SK-N-SH (cell line): Measurements from ENCODE around the gene WNT4. TPM values are rescaled to one million over a fixed set of nuclear protein-coding genes. Genes with fewer than 3 reads are reported as not detected.

ENCODE experiments used
- CTCF ChIA-PET: fragments of 300-600, 350-600 bp; formaldehyde crosslinking; extraction: SDS; loops from one replicate; lab custom pipeline; 2021; lab: Yijun Ruan, JAX
- POLR2A ChIA-PET: fragments of 350-600 bp; sonication (Branson Sonifier 250); formaldehyde crosslinking; extraction: SDS; loops from one replicate; lab custom pipeline; 2020; ENCODE audit warnings: antibody characterized with exemption, inconsistent platforms; lab: Yijun Ruan, JAX
- DNase-seq: peaks from one replicate; pipeline ENCODE4 v3.0.0; 2012
- H2AFZ ChIP-seq: fragments of 200-600 bp; sonication (generic); 2 replicates; pipeline ENCODE4 v1.8.1; 2016; ENCODE audit warnings: antibody characterized with exemption, mild to moderate bottlenecking, low read depth
- H3F3A ChIP-seq: fragments of 200-600 bp; sonication (generic); replicated peaks from 2 replicates; pipeline ENCODE3; 2016; ENCODE audit warnings: antibody characterized with exemption, mild to moderate bottlenecking; ENCODE audit not compliant: insufficient read depth
- H3K27ac ChIP-seq, 2 experiments: fragments of 200-500 bp in 1 of 2; fragments of 200-600 bp in 1 of 2; sonication (Bioruptor generic) in 1 of 2; sonication (generic), shearing (Covaris generic) in 1 of 2; 2 replicates each; pipeline versions ENCODE4 v1.5.1 to v1.6.1; 2014 to 2016; ENCODE audit warnings: low read depth in 2 of 2, inconsistent platforms in 1 of 2, low read length in 1 of 2, mild to moderate bottlenecking in 1 of 2, mixed read lengths in 1 of 2
- H3K27me3 ChIP-seq: fragments of 200-600 bp; sonication (generic), shearing (Covaris generic); 2 replicates; pipeline ENCODE4 v1.6.1; 2016; ENCODE audit warnings: mixed run types; ENCODE audit not compliant: insufficient read depth
- H3K36me3 ChIP-seq, 2 experiments: fragments of 200-500 bp in 1 of 2; fragments of 200-600 bp in 1 of 2; sonication (Bioruptor generic) in 1 of 2; sonication (generic) in 1 of 2; replicated peaks in 1 of 2; 2 replicates each; pipeline versions ENCODE3 to v1.5.1; 2014 to 2016; ENCODE audit warnings: low read length in 1 of 2, mild to moderate bottlenecking in 1 of 2; ENCODE audit not compliant: insufficient read depth in 2 of 2, control insufficient read depth in 1 of 2
- H3K4me1 ChIP-seq, 2 experiments: fragments of 200-500 bp in 1 of 2; fragments of 200-600 bp in 1 of 2; sonication (Bioruptor generic) in 1 of 2; sonication (generic), shearing (Covaris generic) in 1 of 2; 2 replicates each; pipeline versions ENCODE4 v1.5.1 to v1.6.1; 2014 to 2016; ENCODE audit warnings: low read depth in 1 of 2, low read length in 1 of 2, mixed run types in 1 of 2; ENCODE audit not compliant: insufficient read depth in 2 of 2, control insufficient read depth in 1 of 2
- H3K4me2 ChIP-seq: fragments of 200-600 bp; sonication (generic), shearing (Covaris generic); 2 replicates; pipeline ENCODE4 v1.6.1; 2017; ENCODE audit warnings: mixed run types
- H3K4me3 ChIP-seq, 2 experiments: fragments of 200-500 bp in 1 of 2; fragments of 200-600 bp in 1 of 2; sonication (Bioruptor generic) in 1 of 2; sonication (generic), shearing (Covaris generic) in 1 of 2; 2 replicates each; pipeline versions ENCODE4 v1.5.1 to v1.8.1; 2014 to 2016; ENCODE audit warnings: low read depth in 2 of 2, inconsistent platforms in 1 of 2, low read length in 1 of 2, mild to moderate bottlenecking in 1 of 2, mixed read lengths in 1 of 2, moderate library complexity in 1 of 2
- H3K79me2 ChIP-seq: fragments of 200-600 bp; sonication (generic); 2 replicates; pipeline ENCODE4 v1.8.1; 2017; ENCODE audit warnings: mild to moderate bottlenecking; ENCODE audit not compliant: insufficient read depth
- H3K9ac ChIP-seq: fragments of 200-600 bp; sonication (generic); 2 replicates; pipeline ENCODE4 v1.6.1; 2017; ENCODE audit warnings: mixed run types
- H3K9me2 ChIP-seq: fragments of 200-600 bp; sonication (generic); 2 replicates; pipeline ENCODE4 v1.6.1; 2017; ENCODE audit warnings: mixed run types
- H3K9me3 ChIP-seq: fragments of 200-600 bp; sonication (generic); 2 replicates; pipeline ENCODE4 v1.6.1; 2017; ENCODE audit warnings: mixed run types, mild to moderate bottlenecking, moderate library complexity
- H4K20me1 ChIP-seq: fragments of 200-600 bp; sonication (generic); 2 replicates; pipeline ENCODE4 v1.6.1; 2017; ENCODE audit warnings: mild to moderate bottlenecking, mixed run types; ENCODE audit not compliant: insufficient read depth
- CTCF ChIP-seq: fragments of 200-600 bp; sonication (generic); IDR thresholded peaks from 2 replicates; pipeline ENCODE4 v1.6.1; 2017; ENCODE audit warnings: antibody characterized with exemption, mild to moderate bottlenecking, moderate library complexity
- EZH2phosphoT487 ChIP-seq: fragments of 200-600 bp; sonication (generic); IDR thresholded peaks from 2 replicates; pipeline ENCODE4 v1.6.1; 2017; ENCODE audit warnings: low read depth, mixed run types, mild to moderate bottlenecking, antibody characterized with exemption, moderate library complexity, borderline replicate concordance
- FOSL2 ChIP-seq: IDR thresholded peaks from 2 replicates; pipeline ENCODE4 v1.4.0; 2012; ENCODE audit warnings: low read depth, mild to moderate bottlenecking, moderate library complexity, borderline replicate concordance
- FOXM1 ChIP-seq: IDR thresholded peaks from 2 replicates; pipeline ENCODE4 v1.4.0; 2012; ENCODE audit warnings: low read depth, mild to moderate bottlenecking
- GABPA ChIP-seq: IDR thresholded peaks from 2 replicates; pipeline ENCODE4 v1.4.0; 2012; ENCODE audit warnings: low read depth, mild to moderate bottlenecking
- GATA2 ChIP-seq: sonication (generic); formaldehyde crosslinking; IDR thresholded peaks from 2 replicates; pipeline ENCODE4 v1.5.0; 2020; ENCODE audit warnings: mild to moderate bottlenecking, missing genetic modification reagents
- IRF3 ChIP-seq: fragments of 150-350 bp; IDR thresholded peaks from 2 replicates; pipeline ENCODE4 v1.6.1; 2016; ENCODE audit warnings: mild to moderate bottlenecking, low read depth, low read length
- JUND ChIP-seq: IDR thresholded peaks from 2 replicates; pipeline ENCODE4 v1.4.0; 2012
- MEF2A ChIP-seq: IDR thresholded peaks from 2 replicates; pipeline ENCODE4 v1.4.0; 2012; ENCODE audit warnings: low read depth, borderline replicate concordance
- MXI1 ChIP-seq: IDR thresholded peaks from 2 replicates; pipeline ENCODE4 v1.6.1; 2012; ENCODE audit warnings: mild to moderate bottlenecking, low read depth, low read length, improper control_type of control experiment
- NRF1 ChIP-seq: IDR thresholded peaks from 2 replicates; pipeline ENCODE4 v1.6.1; 2012; ENCODE audit warnings: low read depth, mild to moderate bottlenecking, low read length
- RAD21 ChIP-seq: IDR thresholded peaks from 2 replicates; pipeline ENCODE4 v1.6.1; 2012; ENCODE audit warnings: mild to moderate bottlenecking, low read length
- RFX5 ChIP-seq: IDR thresholded peaks from 2 replicates; pipeline ENCODE4 v1.6.1; 2012; ENCODE audit warnings: mild to moderate bottlenecking, improper control_type of control experiment, low read length
- RXRA ChIP-seq: IDR thresholded peaks from 2 replicates; pipeline ENCODE4 v1.4.0; 2012; ENCODE audit warnings: low read depth, mild to moderate bottlenecking, borderline replicate concordance
- SIN3A ChIP-seq: IDR thresholded peaks from 2 replicates; pipeline ENCODE4 v1.6.1; 2012; ENCODE audit warnings: low read depth, mild to moderate bottlenecking, low read length, moderate library complexity, borderline replicate concordance
- SMC3 ChIP-seq: IDR thresholded peaks from 2 replicates; pipeline ENCODE4 v1.6.1; 2012; ENCODE audit warnings: low read depth, low read length, improper control_type of control experiment
- TAF1 ChIP-seq: IDR thresholded peaks from 2 replicates; pipeline ENCODE4 v1.6.1; 2012; ENCODE audit warnings: low read depth, mild to moderate bottlenecking, low read length, moderate library complexity, borderline replicate concordance
- TEAD4 ChIP-seq: IDR thresholded peaks from 2 replicates; pipeline ENCODE4 v1.4.0; 2012; ENCODE audit warnings: mild to moderate bottlenecking, borderline replicate concordance; ENCODE audit not compliant: insufficient read depth
- YY1 ChIP-seq: IDR thresholded peaks from 2 replicates; pipeline ENCODE4 v1.4.0; 2012; ENCODE audit warnings: low read depth, mild to moderate bottlenecking
- WGBS: methylation state at CpG from one replicate; pipeline ENCODE4 v1.1.6; 2017; ENCODE audit warnings: low lambda C conversion rate; 5-methylcytosine and 5-hydroxymethylcytosine counted together
- polyA plus RNA-seq, 3 experiments: library from polyadenylated mRNA; depleted of rRNA; stranded (reverse); fragments of >200 nt; gene quantifications; 2 replicates each; pipeline ENCODE4 v1.2.3, GENCODE V29; 2012

The WNT4 gene
- polyA plus RNA-seq, 1 of the 3 experiments (the other 2 are of a cell fraction): 0.03 TPM

DNA sequence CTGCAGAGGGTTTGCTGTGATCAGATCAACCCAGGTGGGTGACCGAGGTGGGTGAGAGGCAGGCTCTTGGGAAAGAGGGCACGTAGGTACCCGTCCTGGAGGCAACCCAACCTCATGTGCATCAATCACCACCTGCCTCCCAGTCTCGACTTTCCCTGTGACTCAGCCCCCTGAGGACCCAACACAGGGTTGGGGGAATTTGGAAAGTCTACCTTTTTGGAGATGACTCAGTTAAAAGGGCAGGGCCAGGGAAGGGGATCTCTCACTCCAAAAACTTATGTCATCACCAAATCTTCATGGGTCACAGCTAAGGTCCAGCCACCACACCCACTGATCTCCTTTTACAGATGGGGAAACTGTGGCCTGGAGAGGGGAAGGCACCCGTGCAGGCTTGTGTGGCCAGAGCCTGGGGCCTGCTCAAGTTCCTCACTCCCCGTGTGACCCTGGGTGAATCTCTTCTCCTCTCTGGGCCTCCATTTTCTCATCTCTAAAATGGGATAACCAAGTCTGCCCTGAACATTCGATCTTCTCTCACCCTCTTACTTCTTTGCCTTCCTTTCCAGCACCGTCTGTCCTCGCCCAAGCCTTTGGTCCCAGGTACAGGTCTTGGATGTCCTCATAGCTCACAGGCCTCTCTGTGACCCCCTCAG, 34.6 kb upstream of the WNT4 start (continued):
- TF ChIP-seq NRF1 (no peak), RAD21 (no peak), SIN3A (no peak), SMC3 (no peak)
- TF ChIP-seq, all 33 proteins: peak for 0

DNA sequence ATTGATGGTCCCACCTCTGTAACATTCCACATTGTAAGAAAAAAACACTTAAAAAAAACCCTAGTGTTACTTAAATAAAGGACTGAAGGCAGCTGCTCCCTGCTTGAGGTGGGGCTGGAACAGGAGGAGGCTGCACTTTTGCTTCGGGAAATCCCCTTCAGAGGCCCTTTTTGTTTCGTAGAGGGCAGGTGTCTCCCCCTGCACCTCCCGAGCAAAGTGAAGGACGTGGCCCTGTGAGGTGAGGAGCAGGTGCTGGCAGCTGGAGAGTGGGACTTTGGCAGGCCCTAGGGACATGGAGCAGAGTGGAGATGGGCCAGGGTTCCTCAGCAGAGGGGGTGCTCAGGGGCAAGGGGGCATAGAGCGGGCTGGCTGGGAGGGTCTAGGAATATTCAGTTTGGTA, 33.4 kb upstream of the WNT4 start:
- Histone ChIP-seq H3K27ac (no peak overlapping the region), H3K9me2 (no peaks in the 10 kb centered on the region), H2AFZ (no peak overlapping the region), H3K36me3 (no peaks in the 10 kb centered on the region), H3K4me3 (no peak overlapping the region), H3K4me1 (peaks cover 0 to 2% of the 10 kb centered on the region in 2 experiments; a peak in 1 of 4 replicates), H3F3A (no peaks in the 10 kb centered on the region), H3K27me3 (no peaks in the 10 kb centered on the region), H3K4me2 (no peak overlapping the region), H3K9me3 (no peaks in the 10 kb centered on the region), H4K20me1 (no peaks in the 10 kb centered on the region), H3K79me2 (no peaks in the 10 kb centered on the region), H3K9ac (no peak overlapping the region)
- ChIA-PET CTCF (no interaction called here), POLR2A (no interaction called here)
- DNase-seq: no peak
- 47% methylated on average over 4 of the region's 5 CpGs for WGBS
- TF ChIP-seq MXI1 (no peak), MEF2A (no peak), EZH2phosphoT487 (no peak), NRF1 (no peak), JUND (no peak), RFX5 (no peak), GABPA (no peak), GATA2 (CRISPR knock-in tag) (no peak), TEAD4 (no peak), TAF1 (no peak), FOSL2 (no peak), FOXM1 (no peak), RAD21 (no peak), RXRA (no peak), CTCF (no peak), IRF3 (no peak), YY1 (no peak)
